Stimulated activated CD8-positive, alpha-beta memory T cell treated with anti-CD3 and anti-CD28 coated beads, Interleukin-15, amount 100 ng/mL, for 1 hour (primary cell): ENCODE measurements around the gene CLMP.
"Not testable (repeated sequence)": the region's sequence is repeated elsewhere in the genome, so short reads cannot be mapped to it uniquely, and the experiment has no call there.

Source experiments
- DNase-seq: peaks from one replicate; pipeline ENCODE4 v3.0.0-alpha.2; 2020; ENCODE audit warnings: low read depth

The CLMP gene

DNA sequence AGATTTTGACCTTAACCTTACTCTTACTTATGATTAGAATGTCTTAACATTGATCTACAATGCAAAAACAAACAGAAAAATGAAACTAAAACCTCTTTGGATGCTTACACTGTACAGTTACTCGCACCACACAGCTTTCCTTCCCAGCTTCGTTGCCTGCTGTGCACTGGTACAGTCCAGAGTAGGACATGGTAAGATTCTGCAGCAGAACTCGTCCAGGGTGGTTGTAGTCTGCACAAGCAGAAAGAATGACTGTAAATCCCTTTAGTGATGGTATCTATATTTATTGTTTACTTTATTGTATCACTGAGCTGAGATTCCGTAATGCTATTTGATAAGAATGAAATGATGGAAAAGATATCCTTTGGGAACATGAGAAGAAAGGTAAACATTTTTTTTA is 112.1 kb downstream of the CLMP start:
- no peak for DNase-seq

DNA sequence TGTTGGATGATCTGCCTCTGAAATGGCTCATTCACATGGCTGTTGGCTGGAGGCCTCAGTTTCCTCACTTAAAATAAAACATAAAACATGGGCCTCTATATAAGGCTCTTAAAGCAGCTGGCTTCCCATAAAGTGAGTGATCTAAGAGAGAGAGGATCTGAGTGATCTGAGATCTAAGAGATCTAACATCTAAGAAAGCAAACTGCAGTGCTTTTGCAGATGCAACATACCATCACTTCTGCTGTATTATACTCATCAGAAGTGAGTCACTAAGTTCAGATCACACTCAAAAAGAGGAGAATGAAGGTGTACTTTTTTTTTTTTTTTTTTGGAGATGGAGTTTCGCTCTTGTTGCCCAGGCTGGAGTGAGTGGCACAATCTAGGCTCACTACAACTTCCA is 115.0 kb downstream of the CLMP start:
- DNase-seq: no peak

GRCh38 chr11:123076484-123076883 is 118.6 kb downstream of the CLMP start:
- DNase-seq: no peak

DNA sequence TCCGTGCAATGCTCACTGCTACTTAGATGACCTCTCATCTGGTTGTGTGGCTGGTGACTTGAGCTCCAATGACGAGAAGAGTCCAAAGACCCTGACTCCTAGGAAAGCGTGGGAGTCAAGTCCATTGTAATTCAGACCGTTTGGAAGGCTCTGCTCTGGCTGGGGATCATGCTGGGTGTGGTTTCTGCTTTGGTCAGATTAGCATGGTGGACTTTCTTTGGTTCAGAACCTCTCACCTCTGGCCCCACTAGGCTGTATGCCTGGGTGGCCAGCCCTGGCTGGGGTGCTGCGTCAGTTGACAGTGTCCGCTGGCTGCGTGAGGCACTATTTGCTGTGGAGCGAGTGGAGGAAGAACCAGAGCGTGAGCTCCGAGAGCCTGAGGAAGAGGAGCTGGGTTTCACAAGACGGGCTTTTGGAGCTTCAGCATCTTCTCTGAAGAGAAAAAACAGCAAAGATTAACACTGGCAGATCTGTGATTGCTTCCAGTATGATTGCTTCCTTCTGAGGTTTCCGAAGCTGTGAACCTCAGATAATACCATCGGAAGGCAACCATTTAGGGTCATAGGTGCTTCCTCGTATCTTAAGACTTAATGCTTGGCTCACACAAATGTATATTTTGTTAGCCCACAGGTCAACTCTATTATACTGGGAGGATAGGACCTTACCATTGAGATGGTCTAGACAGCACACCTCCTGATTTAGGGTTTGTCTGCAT is 121.5 kb downstream of the CLMP start:
- no peak for DNase-seq

GRCh38 chr11:123072762-123073161 is 122.3 kb downstream of the CLMP start:
- DNase-seq: no peak

DNA sequence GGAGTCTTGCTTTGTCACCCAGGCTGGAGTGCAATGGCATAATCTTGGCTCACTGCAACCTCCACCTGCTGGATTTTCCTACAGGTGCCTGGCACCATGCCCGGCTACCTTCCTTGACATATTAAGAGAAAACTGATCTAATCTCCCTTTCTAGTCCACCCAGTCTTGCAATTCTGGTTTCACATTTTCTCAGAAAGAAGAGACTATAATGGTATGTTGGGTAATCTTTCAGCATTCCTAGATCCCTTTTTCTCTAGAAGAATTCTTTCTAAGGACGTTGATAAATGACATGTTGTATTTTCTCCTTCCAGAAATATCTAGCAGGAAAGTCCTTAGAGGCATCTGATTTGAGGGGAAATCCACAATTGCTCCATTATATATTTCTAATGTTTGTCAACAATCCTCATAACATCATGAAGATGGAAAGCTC is 122.7 kb downstream of the CLMP start:
- DNase-seq: no peak

- DNase-seq: no peak
Measured at GRCh38 chr11:123069908-123070821, 124.9 kb downstream of the CLMP start.

- no peak for DNase-seq
Measured at GRCh38 chr11:123065621-123066020, 129.4 kb downstream of the CLMP start.

DNA sequence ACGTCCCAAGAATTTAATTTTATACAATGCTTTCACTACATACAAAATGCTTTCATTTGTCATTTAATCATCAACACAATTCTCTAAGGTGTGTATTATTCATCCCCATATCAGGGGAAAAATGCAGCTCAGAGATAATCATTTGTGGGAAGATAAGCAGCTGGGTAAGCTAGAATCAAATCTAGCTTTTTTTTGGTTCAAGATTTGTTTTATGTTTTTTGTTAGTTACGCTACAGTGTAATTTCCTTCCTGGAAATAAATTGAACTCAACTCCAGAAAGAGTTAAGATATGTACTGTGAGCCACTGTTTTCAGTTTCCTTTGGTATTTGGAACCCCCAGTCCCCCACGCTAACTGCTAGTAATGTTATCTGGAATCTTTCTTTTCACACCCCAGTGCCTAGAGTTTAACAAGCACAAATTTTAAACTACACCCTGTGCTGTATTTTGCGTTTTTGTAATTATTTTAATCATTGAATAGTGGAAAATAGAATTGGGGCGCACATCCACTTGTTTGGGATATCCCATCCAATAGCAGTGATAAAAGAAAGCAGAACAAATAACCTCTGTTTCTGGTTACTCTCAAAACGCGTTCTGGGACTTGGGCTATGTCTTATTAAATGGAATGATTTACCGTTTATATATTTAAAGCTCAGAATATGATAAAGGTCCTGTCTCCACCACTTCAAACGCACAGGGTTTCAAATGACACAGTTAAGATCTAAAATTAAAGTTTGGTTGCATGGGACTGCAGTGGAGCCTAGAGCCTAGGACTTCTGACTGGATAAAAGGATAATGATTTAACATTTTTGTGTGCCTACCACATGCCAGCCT is 131.0 kb downstream of the CLMP start:
- DNase-seq: no peak

GRCh38 chr11:123062892-123063825 is 131.9 kb downstream of the CLMP start:
- no peak for DNase-seq

- DNase-seq: peak; percentile 98
Measured at GRCh38 chr11:123062158-123062891, 132.7 kb downstream of the CLMP start.

DNA sequence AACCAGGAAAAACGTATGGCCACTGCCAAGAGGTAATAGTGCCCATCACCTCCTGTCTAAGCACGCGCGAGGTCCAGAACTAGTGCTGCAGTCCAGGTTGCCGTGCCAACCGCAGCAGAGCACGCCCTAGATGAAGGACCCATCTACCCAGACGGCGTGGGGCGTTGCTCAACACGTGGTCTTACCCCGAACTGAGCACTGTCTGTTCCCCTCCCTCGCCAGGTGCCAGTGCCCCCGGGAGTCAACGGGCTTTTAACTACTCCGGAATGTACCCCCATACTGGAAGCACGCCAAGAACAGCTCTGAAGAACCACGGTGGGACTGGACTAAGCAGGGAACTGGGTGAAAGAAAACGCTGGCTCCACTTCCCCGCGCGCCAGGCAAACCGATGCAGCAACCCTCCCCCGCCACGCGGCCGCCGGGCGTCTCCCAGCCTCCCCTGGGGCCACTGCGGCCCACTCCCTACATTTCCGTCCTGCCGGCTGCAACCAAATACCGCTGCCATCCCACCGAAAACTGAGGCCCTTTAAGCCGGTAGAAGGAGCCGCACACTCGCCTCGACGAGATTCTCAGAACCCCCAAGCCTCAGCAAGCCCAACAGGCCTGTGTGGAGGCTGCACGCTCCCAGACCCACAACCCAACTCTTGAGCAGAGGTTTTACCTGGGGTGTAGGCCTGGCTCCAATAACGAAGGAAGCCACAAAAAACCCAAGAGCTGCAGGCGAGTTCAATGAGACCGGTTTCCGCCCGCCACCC is 133.5 kb downstream of the CLMP start, which contains the start of gene HSPA8:
TSS of gene HSPA8 (minus strand) at position 734 of the 755 bp plus-strand sequence. CDS start 812 bp downstream, outside the sequence.
- DNase-seq: peak; percentile 32

DNA sequence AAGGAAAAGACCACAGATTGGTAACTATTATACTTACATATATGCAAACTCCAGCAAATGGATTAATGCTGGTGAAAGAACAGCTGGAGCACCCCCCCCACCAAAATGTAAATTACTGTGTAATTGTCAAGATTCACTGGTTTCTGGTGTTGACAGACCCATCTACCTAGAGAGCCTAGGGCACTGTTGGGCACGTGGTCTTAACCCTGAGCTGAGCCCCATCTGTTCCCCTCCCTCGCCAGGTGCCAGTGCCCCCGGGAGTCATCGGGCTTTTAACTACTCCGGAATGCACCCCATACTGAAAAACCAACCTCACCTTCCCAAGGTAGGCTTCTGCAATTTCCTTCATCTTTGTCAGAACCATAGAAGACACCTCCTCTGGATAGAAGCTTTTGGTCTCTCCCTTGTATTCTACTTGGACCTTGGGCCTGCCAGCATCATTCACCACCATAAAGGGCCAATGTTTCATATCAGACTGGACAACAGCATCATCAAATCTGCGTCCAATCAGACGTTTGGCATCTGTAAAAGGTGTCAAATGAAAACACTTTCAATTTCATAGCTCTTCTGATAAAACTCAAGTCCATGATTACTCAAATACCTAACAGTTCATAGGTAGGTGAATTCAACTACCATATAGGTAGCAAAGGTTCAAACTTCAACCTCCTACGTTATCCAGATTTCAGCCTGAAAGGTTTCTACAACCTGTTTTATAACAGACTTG is 134.6 kb downstream of the CLMP start:
- DNase-seq: no peak

DNA sequence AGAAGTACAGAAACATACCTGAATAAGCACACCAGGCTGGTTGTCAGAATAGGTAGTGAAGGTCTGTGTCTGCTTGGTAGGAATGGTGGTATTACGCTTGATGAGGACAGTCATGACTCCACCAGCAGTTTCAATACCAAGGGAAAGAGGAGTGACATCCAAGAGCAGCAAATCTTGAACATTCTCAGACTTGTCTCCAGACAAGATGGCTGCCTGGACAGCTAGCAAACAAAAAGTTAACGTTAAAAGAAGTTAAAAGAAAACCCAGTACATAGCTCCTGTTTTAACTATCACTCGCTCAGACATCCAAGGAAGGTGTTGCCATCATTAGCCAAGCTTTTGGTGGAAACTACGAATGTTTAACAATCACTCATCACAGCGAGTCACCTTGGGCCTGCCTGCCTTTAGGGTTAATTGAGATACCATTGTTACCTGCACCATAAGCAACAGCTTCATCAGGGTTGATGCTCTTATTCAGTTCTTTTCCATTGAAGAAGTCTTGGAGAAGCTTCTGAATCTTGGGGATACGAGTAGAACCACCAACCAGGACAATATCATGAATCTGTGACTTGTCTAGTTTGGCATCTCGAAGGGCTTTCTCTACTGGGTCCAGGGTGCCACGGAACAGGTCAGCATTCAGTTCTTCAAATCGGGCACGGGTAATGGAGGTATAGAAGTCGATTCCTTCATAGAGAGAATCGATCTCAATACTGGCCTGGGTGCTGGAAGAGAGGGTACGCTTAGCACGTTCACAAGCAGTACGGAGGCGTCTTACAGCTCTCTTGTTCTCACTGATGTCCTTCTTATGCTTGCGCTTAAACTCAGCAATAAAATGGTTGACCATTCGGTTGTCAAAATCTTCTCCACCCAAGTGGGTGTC is 135.8 kb downstream of the CLMP start:
- DNase-seq: not testable (repeated sequence)

DNA sequence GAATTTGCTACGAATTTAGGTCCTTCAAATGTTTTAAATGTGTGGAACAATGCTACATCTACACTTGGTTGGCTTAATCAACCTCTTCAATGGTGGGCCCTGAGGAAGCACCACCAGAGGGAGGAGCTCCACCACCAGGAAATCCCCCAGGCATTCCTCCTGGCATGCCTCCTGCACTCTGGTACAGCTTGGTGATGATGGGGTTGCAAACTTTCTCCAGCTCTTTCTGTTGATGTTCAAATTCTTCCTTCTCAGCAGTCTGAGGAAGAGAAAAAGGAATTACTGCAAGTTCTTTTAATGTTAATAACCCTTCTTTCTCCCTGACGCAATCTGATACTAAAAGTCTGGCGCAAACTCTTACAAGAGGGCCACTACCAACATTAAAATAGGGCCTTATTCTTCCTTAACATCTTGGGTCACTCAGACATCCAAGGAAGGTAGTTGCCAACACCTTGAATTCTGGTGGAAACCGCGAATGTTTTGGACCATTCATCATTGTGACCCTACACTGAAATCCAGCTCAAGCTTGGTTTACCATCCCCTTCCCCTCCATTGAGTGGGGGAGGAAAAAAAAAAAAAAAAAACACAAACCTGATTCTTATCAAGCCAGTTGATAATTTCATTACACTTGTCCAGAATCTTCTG is 137.3 kb downstream of the CLMP start:
- DNase-seq: no peak

- no peak for DNase-seq
Measured at GRCh38 chr11:123056835-123057491, 138.1 kb downstream of the CLMP start.
